ENCODE measurements around the gene ATP6V0C. TPM values are rescaled to one million over a fixed set of nuclear protein-coding genes. Genes with fewer than 3 reads are reported as not detected.
"Not testable (repeated sequence)": the region's sequence is repeated elsewhere in the genome, so short reads cannot be mapped to it uniquely, and the experiment has no call there.

Gene ATP6V0C
- total and polyA plus RNA-seq, 4 donors, result 39.0 to 410 (median 250) TPM

- not testable (repeated sequence) for H3K4me1 ChIP-seq (ENCODE audit: control insufficient read depth in 5 of 5, insufficient read depth in 5 of 5, low read length in 5 of 5); H3K27ac ChIP-seq (ENCODE audit: low read depth in 1 of 2, low read length in 1 of 2); H3K9ac ChIP-seq (ENCODE audit: insufficient read depth in 1 of 2, low read length in 2 of 2); H3K9me3 ChIP-seq (ENCODE audit: control insufficient read depth in 4 of 4, insufficient read depth in 3 of 4, low read length in 3 of 4); H3K4me3 ChIP-seq; H3K27me3 ChIP-seq (ENCODE audit: control insufficient read depth in 3 of 3, insufficient read depth in 3 of 3, low read length in 2 of 3); DNase-seq; H3K36me3 ChIP-seq (ENCODE audit: control insufficient read depth in 4 of 4, insufficient read depth in 4 of 4, low read length in 4 of 4)
- WGBS, 2 donors, result 19 to 55% methylated on average over 8 to 10 of the region's 17 CpGs
- peak; percentile 47 for ATAC-seq (ENCODE audit: insufficient read depth, low FRiP score)
Measured at GRCh38 chr16:2560131-2560797, 46.5 kb downstream of the ATP6V0C start.

- H3K9ac ChIP-seq (ENCODE audit: insufficient read depth in 1 of 2, low read length in 2 of 2); H3K27ac ChIP-seq (ENCODE audit: low read depth in 1 of 2, low read length in 1 of 2); H3K4me3 ChIP-seq; DNase-seq; H3K4me1 ChIP-seq (ENCODE audit: control insufficient read depth in 5 of 5, insufficient read depth in 5 of 5, low read length in 5 of 5); H3K36me3 ChIP-seq (ENCODE audit: control insufficient read depth in 4 of 4, insufficient read depth in 4 of 4, low read length in 4 of 4); H3K9me3 ChIP-seq (ENCODE audit: control insufficient read depth in 4 of 4, insufficient read depth in 3 of 4, low read length in 3 of 4); H3K27me3 ChIP-seq (ENCODE audit: control insufficient read depth in 3 of 3, insufficient read depth in 3 of 3, low read length in 2 of 3): not testable (repeated sequence)
- TF ChIP-seq CTCF (IDR thresholded peaks at IDR 0.05; ENCODE audit: control extremely low read depth, extremely low read depth), result peak; percentile 7
- 8% methylated on average over 2 of the region's 4 CpGs for WGBS, 2 donors
- ATAC-seq (ENCODE audit: insufficient read depth, low FRiP score), result peak; percentile 84
Measured at GRCh38 chr16:2560798-2561133, 47.0 kb downstream of the ATP6V0C start.

- H3K27ac ChIP-seq (ENCODE audit: low read depth in 1 of 2, low read length in 1 of 2); H3K9ac ChIP-seq (ENCODE audit: insufficient read depth in 1 of 2, low read length in 2 of 2); H3K27me3 ChIP-seq (ENCODE audit: control insufficient read depth in 3 of 3, insufficient read depth in 3 of 3, low read length in 2 of 3); DNase-seq; H3K9me3 ChIP-seq (ENCODE audit: control insufficient read depth in 4 of 4, insufficient read depth in 3 of 4, low read length in 3 of 4); H3K36me3 ChIP-seq (ENCODE audit: control insufficient read depth in 4 of 4, insufficient read depth in 4 of 4, low read length in 4 of 4); ATAC-seq (ENCODE audit: insufficient read depth, low FRiP score); H3K4me3 ChIP-seq; H3K4me1 ChIP-seq (ENCODE audit: control insufficient read depth in 5 of 5, insufficient read depth in 5 of 5, low read length in 5 of 5): not testable (repeated sequence)
- WGBS, 2 donors, result no CpG with 5 or more reads among the region's 6 CpGs
Measured at GRCh38 chr16:2567506-2567905, 53.8 kb downstream of the ATP6V0C start.

GRCh38 chr16:2568573-2568972 is 54.8 kb downstream of the ATP6V0C start:
- not testable (repeated sequence) for H3K9me3 ChIP-seq (ENCODE audit: control insufficient read depth in 4 of 4, insufficient read depth in 3 of 4, low read length in 3 of 4); H3K4me1 ChIP-seq (ENCODE audit: control insufficient read depth in 5 of 5, insufficient read depth in 5 of 5, low read length in 5 of 5); H3K27ac ChIP-seq (ENCODE audit: low read depth in 1 of 2, low read length in 1 of 2); H3K36me3 ChIP-seq (ENCODE audit: control insufficient read depth in 4 of 4, insufficient read depth in 4 of 4, low read length in 4 of 4); H3K4me3 ChIP-seq; ATAC-seq (ENCODE audit: insufficient read depth, low FRiP score); H3K9ac ChIP-seq (ENCODE audit: insufficient read depth in 1 of 2, low read length in 2 of 2); DNase-seq; H3K27me3 ChIP-seq (ENCODE audit: control insufficient read depth in 3 of 3, insufficient read depth in 3 of 3, low read length in 2 of 3)
- no CpG with 5 or more reads among the region's 11 CpGs for WGBS, 2 donors

Small RNA genes lying within 50 kb of the gene (small RNA-seq; reads per million reads assigned to genes)
- gene AC093525.1 (ENCODE audit: low replicate concordance), result not detected
- gene MIR3178 (ENCODE audit: low replicate concordance), result 0.17 reads per million
- not detected for gene MIR6768 (ENCODE audit: low replicate concordance)

Other genes with a start within 250 kb of the ATP6V0C start
- gene RNPS1, start 245.8 kb upstream of the ATP6V0C start, total RNA-seq, result 100 to 1,000 TPM in 1 of 2 donors, 10 to 100 TPM in 1; 92.0 to 125 TPM
- 100 to 1,000 TPM in 1 of 2 donors, 10 to 100 TPM in 1; 98.7 to 144 TPM for gene RNPS1, start 245.8 kb upstream of the ATP6V0C start, polyA plus RNA-seq
- 100 to 1,000 TPM; 486 to 607 TPM for gene ABCA3, start 173.2 kb upstream of the ATP6V0C start, total RNA-seq
- 100 to 1,000 TPM; 197 to 337 TPM for gene ABCA3, start 173.2 kb upstream of the ATP6V0C start, polyA plus RNA-seq
- 1 to 10 TPM; 3.5 to 7.5 TPM for gene CCNF, start 84.5 kb upstream of the ATP6V0C start, total RNA-seq
- gene CCNF, start 84.5 kb upstream of the ATP6V0C start, polyA plus RNA-seq, result 1 to 10 TPM; 2.0 to 2.2 TPM
- 1 to 10 TPM; 1.1 to 3.6 TPM for gene TEDC2, start 53.8 kb upstream of the ATP6V0C start, total RNA-seq
- gene TEDC2, start 53.8 kb upstream of the ATP6V0C start, polyA plus RNA-seq, result 1 to 10 TPM; 1.6 to 2.9 TPM
- 1 to 10 TPM in 1 of 2 donors, not detected in 1; 2.4 TPM for gene NTN3, start 42.7 kb upstream of the ATP6V0C start, total RNA-seq
- gene NTN3, start 42.7 kb upstream of the ATP6V0C start, polyA plus RNA-seq, result under 1 TPM in 1 of 2 donors, not detected in 1; 0.06 TPM
- 10 to 100 TPM; 29.2 to 35.7 TPM for gene TBC1D24, start 38.8 kb upstream of the ATP6V0C start, total RNA-seq
- gene TBC1D24, start 38.8 kb upstream of the ATP6V0C start, polyA plus RNA-seq, result 10 to 100 TPM in 1 of 2 donors, 1 to 10 TPM in 1; 9.0 to 17.3 TPM
- gene AMDHD2, start 6.4 kb downstream of the ATP6V0C start, total RNA-seq, result 10 to 100 TPM; 27.2 to 59.7 TPM
- gene AMDHD2, start 6.4 kb downstream of the ATP6V0C start, polyA plus RNA-seq, result 10 to 100 TPM; 44.0 to 60.4 TPM
- gene CEMP1, start 17.5 kb downstream of the ATP6V0C start, total RNA-seq, result 1 to 10 TPM in 1 of 2 donors, under 1 TPM in 1; 0.65 to 2.1 TPM
- 1 to 10 TPM; 1.1 to 1.6 TPM for gene CEMP1, start 17.5 kb downstream of the ATP6V0C start, polyA plus RNA-seq
- 10 to 100 TPM; 35.0 to 79.0 TPM for gene PDPK1, start 24.1 kb downstream of the ATP6V0C start, total RNA-seq
- 10 to 100 TPM; 16.7 to 32.6 TPM for gene PDPK1, start 24.1 kb downstream of the ATP6V0C start, polyA plus RNA-seq
- 10 to 100 TPM; 18.0 to 31.3 TPM for gene KCTD5, start 168.6 kb downstream of the ATP6V0C start, total RNA-seq
- gene KCTD5, start 168.6 kb downstream of the ATP6V0C start, polyA plus RNA-seq, result 10 to 100 TPM; 17.1 to 31.8 TPM
- gene PRSS27, start 206.3 kb downstream of the ATP6V0C start, total RNA-seq, result 1 to 10 TPM; 1.1 to 2.4 TPM
- 1 to 10 TPM; 1.8 to 2.5 TPM for gene PRSS27, start 206.3 kb downstream of the ATP6V0C start, polyA plus RNA-seq
- 100 to 1,000 TPM; 316 to 541 TPM for gene SRRM2, start 238.7 kb downstream of the ATP6V0C start, total RNA-seq
- 100 to 1,000 TPM; 353 to 589 TPM for gene SRRM2, start 238.7 kb downstream of the ATP6V0C start, polyA plus RNA-seq